GM12878 (cell line): ENCODE results near the gene GALNT16. TPM values are rescaled to one million over a fixed set of nuclear protein-coding genes. Genes with fewer than 3 reads are reported as not detected.

Source experiments
- BRCA1 ChIP-seq: IDR thresholded peaks from 2 replicates; pipeline ENCODE4 v1.6.1; 2011; ENCODE audit warnings: low read depth, low read length, improper control_type of control experiment
- CHD4 ChIP-seq: fragments of 200-600 bp; sonication (generic); IDR thresholded peaks from 2 replicates; pipeline ENCODE4 v1.6.1; 2016; ENCODE audit warnings: mild to moderate bottlenecking
- CREM ChIP-seq: IDR thresholded peaks from 2 replicates; pipeline ENCODE4 v1.6.1; 2014; ENCODE audit warnings: antibody characterized with exemption, low read depth
- EP300 ChIP-seq, 2 experiments: fragments of 150-350 bp in 1 of 2; IDR thresholded peaks; 2 replicates each; pipeline ENCODE4 v1.6.1; 2011 to 2012; ENCODE audit warnings: low read depth in 2 of 2, low read length in 2 of 2, borderline replicate concordance in 1 of 2, improper control_type of control experiment in 1 of 2, inconsistent platforms in 1 of 2; ENCODE audit not compliant: control insufficient read depth in 1 of 2
- HCFC1 ChIP-seq: fragments of 150-350 bp; IDR thresholded peaks from 2 replicates; pipeline ENCODE4 v1.6.1; 2014; ENCODE audit warnings: low read length
- JUNB ChIP-seq: IDR thresholded peaks from 2 replicates; pipeline ENCODE4 v1.6.1; 2016; ENCODE audit warnings: antibody characterized with exemption, mild to moderate bottlenecking
- JUND ChIP-seq: IDR thresholded peaks from 2 replicates; pipeline ENCODE4 v1.6.1; 2012; ENCODE audit warnings: low read depth, mild to moderate bottlenecking, low read length, improper control_type of control experiment, moderate library complexity
- MXI1 ChIP-seq: fragments of 150-350 bp; IDR thresholded peaks from 2 replicates; pipeline ENCODE4 v1.6.1; 2011; ENCODE audit warnings: low read depth, mild to moderate bottlenecking, inconsistent platforms, low read length, improper control_type of control experiment
- NFYA ChIP-seq: IDR thresholded peaks from 2 replicates; pipeline ENCODE4 v1.6.1; 2011; ENCODE audit warnings: low read depth, mild to moderate bottlenecking, low read length, improper control_type of control experiment, borderline replicate concordance
- NFYB ChIP-seq: IDR thresholded peaks from 2 replicates; pipeline ENCODE4 v1.6.1; 2011; ENCODE audit warnings: low read depth, mild to moderate bottlenecking, low read length, improper control_type of control experiment, moderate library complexity; ENCODE audit not compliant: insufficient read depth
- NKRF ChIP-seq: fragments of 450-650 bp; conservative IDR thresholded peaks from 2 replicates; pipeline ENCODE4 v1.6.1; 2017; ENCODE audit warnings: mild to moderate bottlenecking, moderate library complexity
- PAX5 ChIP-seq: IDR thresholded peaks from 2 replicates; pipeline ENCODE4 v1.6.1; 2011; ENCODE audit warnings: low read depth, low read length, borderline replicate concordance
- SRF ChIP-seq, 2 experiments: IDR thresholded peaks; 2 replicates each; pipeline ENCODE4 v1.6.1; 2011; ENCODE audit warnings: low read depth in 2 of 2, low read length in 2 of 2, mild to moderate bottlenecking in 1 of 2, moderate library complexity in 1 of 2
- SUZ12 ChIP-seq: fragments of 200-600 bp; sonication (generic); IDR thresholded peaks from one replicate; pipeline ENCODE4 v1.6.1; 2018; ENCODE audit warnings: antibody characterized with exemption, mild to moderate bottlenecking; ENCODE audit not compliant: unreplicated experiment
- WRNIP1 ChIP-seq: IDR thresholded peaks from 2 replicates; pipeline ENCODE4 v1.6.1; 2011; ENCODE audit warnings: low read depth, low read length, improper control_type of control experiment, borderline replicate concordance
- ZNF687 ChIP-seq: fragments of 450-650 bp; IDR thresholded peaks from 2 replicates; pipeline ENCODE4 v1.6.1; 2017; ENCODE audit warnings: mild to moderate bottlenecking, moderate library complexity
- polyA plus RNA-seq, 11 experiments: library from polyadenylated mRNA; depleted of rRNA in 4 of 11; unstranded in 6 of 11; stranded (reverse) in 5 of 11; fragments of >200 nt; fragmentation: Nextera tagmentation in 4 of 11; fragmentation: Illumina TruSeq in 1 of 11; extraction: Ambion mirVana in 4 of 11; extraction: Trizol in 1 of 11; gene quantifications; 1 replicate in 1 of 11; 2 replicates in 10 of 11; pipeline versions ENCODE4 v1.2.1 to v1.2.3, GENCODE V29; 2011 to 2016; ENCODE audit warnings: inconsistent platforms in 2 of 11, missing spikeins in 2 of 11, low read depth in 1 of 11
- total RNA-seq, 4 experiments: library from RNA; depleted of rRNA in 3 of 4; stranded (reverse); fragments of >200 nt in 3 of 4; fragmentation: Illumina TruSeq in 1 of 4; extraction: Trizol in 1 of 4; gene quantifications; 2 replicates each; pipeline versions ENCODE4 v1.2.1 to v1.2.3, GENCODE V29; 2013 to 2021
- TF ChIP-seq, protein P1 (sequence below): fragments of 450-650 bp; IDR thresholded peaks from 2 replicates; pipeline ENCODE4 v1.6.1; 2017; ENCODE audit warnings: mild to moderate bottlenecking, moderate library complexity
- TF ChIP-seq, protein P2 (sequence below): fragments of 450-650 bp; IDR thresholded peaks from 2 replicates; pipeline ENCODE4 v1.6.1; 2014; ENCODE audit warnings: mild to moderate bottlenecking

GALNT16 gene
- total and polyA plus RNA-seq, 10 of the 15 experiments (the other 5 are each of a cell fraction or from before 2014, with no cell fraction given): under 0.01 to 0.08 (median 0.03) TPM; not detected in 3

- TF ChIP-seq, protein P1, sequence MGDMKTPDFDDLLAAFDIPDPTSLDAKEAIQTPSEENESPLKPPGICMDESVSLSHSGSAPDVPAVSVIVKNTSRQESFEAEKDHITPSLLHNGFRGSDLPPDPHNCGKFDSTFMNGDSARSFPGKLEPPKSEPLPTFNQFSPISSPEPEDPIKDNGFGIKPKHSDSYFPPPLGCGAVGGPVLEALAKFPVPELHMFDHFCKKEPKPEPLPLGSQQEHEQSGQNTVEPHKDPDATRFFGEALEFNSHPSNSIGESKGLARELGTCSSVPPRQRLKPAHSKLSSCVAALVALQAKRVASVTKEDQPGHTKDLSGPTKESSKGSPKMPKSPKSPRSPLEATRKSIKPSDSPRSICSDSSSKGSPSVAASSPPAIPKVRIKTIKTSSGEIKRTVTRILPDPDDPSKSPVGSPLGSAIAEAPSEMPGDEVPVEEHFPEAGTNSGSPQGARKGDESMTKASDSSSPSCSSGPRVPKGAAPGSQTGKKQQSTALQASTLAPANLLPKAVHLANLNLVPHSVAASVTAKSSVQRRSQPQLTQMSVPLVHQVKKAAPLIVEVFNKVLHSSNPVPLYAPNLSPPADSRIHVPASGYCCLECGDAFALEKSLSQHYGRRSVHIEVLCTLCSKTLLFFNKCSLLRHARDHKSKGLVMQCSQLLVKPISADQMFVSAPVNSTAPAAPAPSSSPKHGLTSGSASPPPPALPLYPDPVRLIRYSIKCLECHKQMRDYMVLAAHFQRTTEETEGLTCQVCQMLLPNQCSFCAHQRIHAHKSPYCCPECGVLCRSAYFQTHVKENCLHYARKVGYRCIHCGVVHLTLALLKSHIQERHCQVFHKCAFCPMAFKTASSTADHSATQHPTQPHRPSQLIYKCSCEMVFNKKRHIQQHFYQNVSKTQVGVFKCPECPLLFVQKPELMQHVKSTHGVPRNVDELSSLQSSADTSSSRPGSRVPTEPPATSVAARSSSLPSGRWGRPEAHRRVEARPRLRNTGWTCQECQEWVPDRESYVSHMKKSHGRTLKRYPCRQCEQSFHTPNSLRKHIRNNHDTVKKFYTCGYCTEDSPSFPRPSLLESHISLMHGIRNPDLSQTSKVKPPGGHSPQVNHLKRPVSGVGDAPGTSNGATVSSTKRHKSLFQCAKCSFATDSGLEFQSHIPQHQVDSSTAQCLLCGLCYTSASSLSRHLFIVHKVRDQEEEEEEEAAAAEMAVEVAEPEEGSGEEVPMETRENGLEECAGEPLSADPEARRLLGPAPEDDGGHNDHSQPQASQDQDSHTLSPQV: no peak
- TF ChIP-seq HCFC1 (no peak), CREM (peak; percentile 49; the same call in 1 of the 2 replicates), MXI1 (no peak), JUNB (peak; percentile 80), ZNF687 (no peak), JUND (peak; percentile 48; the same call in 1 of the 2 replicates), NKRF (no peak), WRNIP1 (no peak), NFYB (no peak), EP300 (IDR thresholded peaks at IDR 0.05; ENCODE audit: borderline replicate concordance in 1 of 2, control insufficient read depth in 1 of 2, low read depth in 2 of 2, low read length in 2 of 2) (peak; percentile 24 to 92; a peak in 3 of 4 replicates), CHD4 (no peak), SRF (IDR thresholded peaks at IDR 0.05; ENCODE audit: low read depth in 2 of 2, low read length in 2 of 2) (no peak), PAX5 (no peak), SUZ12 (no peak), NFYA (no peak), BRCA1 (no peak)
- TF ChIP-seq, protein P2, sequence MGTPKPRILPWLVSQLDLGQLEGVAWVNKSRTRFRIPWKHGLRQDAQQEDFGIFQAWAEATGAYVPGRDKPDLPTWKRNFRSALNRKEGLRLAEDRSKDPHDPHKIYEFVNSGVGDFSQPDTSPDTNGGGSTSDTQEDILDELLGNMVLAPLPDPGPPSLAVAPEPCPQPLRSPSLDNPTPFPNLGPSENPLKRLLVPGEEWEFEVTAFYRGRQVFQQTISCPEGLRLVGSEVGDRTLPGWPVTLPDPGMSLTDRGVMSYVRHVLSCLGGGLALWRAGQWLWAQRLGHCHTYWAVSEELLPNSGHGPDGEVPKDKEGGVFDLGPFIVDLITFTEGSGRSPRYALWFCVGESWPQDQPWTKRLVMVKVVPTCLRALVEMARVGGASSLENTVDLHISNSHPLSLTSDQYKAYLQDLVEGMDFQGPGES: no peak
These were observed 21.7 kb downstream of the GALNT16 start (continued) for GRCh38 chr14:69281450-69282169.
